Mesothelial cell of epicardium (in vitro differentiated cells): ENCODE data around the gene S100P. TPM values are rescaled to one million over a fixed set of nuclear protein-coding genes. Genes with fewer than 3 reads are reported as not detected.

ENCODE experiments used
- DNase-seq, 2 experiments: peaks; one replicate each; pipeline ENCODE4 v3.0.0; 2021; ENCODE audit warnings: low spot score in 2 of 2; ENCODE audit not compliant: unreplicated experiment in 2 of 2
- H3K27ac Mint-ChIP-seq: 2 replicates; pipeline ENCODE4 v1.8.0; 2021; ENCODE audit warnings: mixed read lengths
- H3K27me3 Mint-ChIP-seq: 2 replicates; pipeline ENCODE4 v1.8.0; 2021; ENCODE audit warnings: low read depth, mixed read lengths
- H3K36me3 Mint-ChIP-seq: 2 replicates; pipeline ENCODE4 v1.8.0; 2021; ENCODE audit warnings: mixed read lengths
- H3K4me1 Mint-ChIP-seq: 2 replicates; pipeline ENCODE4 v1.8.0; 2021; ENCODE audit warnings: mixed read lengths
- H3K4me3 Mint-ChIP-seq: 2 replicates; pipeline ENCODE4 v1.8.0; 2021; ENCODE audit warnings: mild to moderate bottlenecking, moderate library complexity, mixed read lengths
- H3K9me3 Mint-ChIP-seq: 2 replicates; pipeline ENCODE4 v1.8.0; 2021; ENCODE audit warnings: mixed read lengths
- CTCF ChIP-seq: fragments of 200-600 bp; sonication (generic); IDR thresholded peaks from one replicate; pipeline ENCODE4 v1.5.0; 2021; ENCODE audit warnings: antibody characterized with exemption; ENCODE audit not compliant: unreplicated experiment
- total RNA-seq: library from RNA; stranded (reverse); gene quantifications from 3 replicates; pipeline ENCODE4 v1.2.1, GENCODE V29; 2021

S100P gene
- total RNA-seq, 1 donor from 2014 or later = 1.1 TPM

- no peak for TF ChIP-seq CTCF
- H3K36me3 Mint-ChIP-seq = no peaks in the 10 kb centered on the region
- H3K4me3 Mint-ChIP-seq = no peak overlapping the region
- no peaks in the 10 kb centered on the region for H3K4me1 Mint-ChIP-seq
- no peaks in the 10 kb centered on the region for H3K27me3 Mint-ChIP-seq
- no peak overlapping the region for H3K27ac Mint-ChIP-seq
- H3K9me3 Mint-ChIP-seq = peaks cover 11% of the 10 kb centered on the region
- DNase-seq = no peak
These were observed 46.2 kb downstream of the S100P start for GRCh38 chr4:6739920-6740319.

- TF ChIP-seq CTCF = no peak
- Mint-ChIP-seq H3K4me3 (no peak overlapping the region), H3K4me1 (no peaks in the 10 kb centered on the region), H3K36me3 (no peaks in the 10 kb centered on the region), H3K27ac (no peak overlapping the region), H3K27me3 (no peaks in the 10 kb centered on the region), H3K9me3 (peaks cover 11% of the 10 kb centered on the region)
- no peak for DNase-seq
These were observed 46.7 kb downstream of the S100P start for GRCh38 chr4:6740347-6740746.

GRCh38 chr4:6742507-6742906 lies 48.8 kb downstream of the S100P start:
- Mint-ChIP-seq H3K27ac (no peak overlapping the region), H3K4me3 (no peak overlapping the region), H3K27me3 (no peaks in the 10 kb centered on the region), H3K36me3 (no peaks in the 10 kb centered on the region), H3K9me3 (peaks cover 11% of the 10 kb centered on the region), H3K4me1 (peaks cover 8% of the 10 kb centered on the region)
- no peak for DNase-seq
- TF ChIP-seq CTCF = no peak

- Mint-ChIP-seq H3K9me3 (peaks cover 11% of the 10 kb centered on the region), H3K27ac (no peak overlapping the region), H3K36me3 (no peaks in the 10 kb centered on the region), H3K27me3 (no peaks in the 10 kb centered on the region), H3K4me1 (peaks cover 9% of the 10 kb centered on the region), H3K4me3 (no peak overlapping the region)
- TF ChIP-seq CTCF = no peak
- no peak for DNase-seq
These were observed 49.3 kb downstream of the S100P start for GRCh38 chr4:6742989-6743388.

Other genes with a start within 250 kb of the S100P start
- gene PPP2R2C, start 221.3 kb upstream of the S100P start, total RNA-seq = 4.1 to 5.8 TPM (median 5.2 TPM) in 3 replicates
- 23.2 to 24.6 TPM (median 24.0 TPM) in 3 replicates for gene MAN2B2, start 118.7 kb upstream of the S100P start, total RNA-seq
- gene MRFAP1, start 53.2 kb upstream of the S100P start, total RNA-seq = 242 to 249 TPM (median 246 TPM) in 3 replicates
- gene MRFAP1L1, start 16.0 kb downstream of the S100P start, total RNA-seq = 66.9 to 68.8 TPM (median 67.9 TPM) in 3 replicates
- gene BLOC1S4, start 22.3 kb downstream of the S100P start, total RNA-seq = 17.0 to 18.1 TPM (median 18.0 TPM) in 3 replicates
- gene KIAA0232, start 88.8 kb downstream of the S100P start, total RNA-seq = 36.5 to 39.6 TPM (median 37.8 TPM) in 3 replicates
- gene TBC1D14, start 215.9 kb downstream of the S100P start, total RNA-seq = 54.5 to 58.2 TPM (median 56.3 TPM) in 3 replicates